UCSD-AML1 (cell line): ENCODE results near the gene APBB1IP.

ENCODE experiments used
- DNase-seq: peaks from one replicate; lab custom pipeline; 2025; ENCODE audit not compliant: unreplicated experiment; lab: John Stamatoyannopoulos, UW

Gene APBB1IP

DNA sequence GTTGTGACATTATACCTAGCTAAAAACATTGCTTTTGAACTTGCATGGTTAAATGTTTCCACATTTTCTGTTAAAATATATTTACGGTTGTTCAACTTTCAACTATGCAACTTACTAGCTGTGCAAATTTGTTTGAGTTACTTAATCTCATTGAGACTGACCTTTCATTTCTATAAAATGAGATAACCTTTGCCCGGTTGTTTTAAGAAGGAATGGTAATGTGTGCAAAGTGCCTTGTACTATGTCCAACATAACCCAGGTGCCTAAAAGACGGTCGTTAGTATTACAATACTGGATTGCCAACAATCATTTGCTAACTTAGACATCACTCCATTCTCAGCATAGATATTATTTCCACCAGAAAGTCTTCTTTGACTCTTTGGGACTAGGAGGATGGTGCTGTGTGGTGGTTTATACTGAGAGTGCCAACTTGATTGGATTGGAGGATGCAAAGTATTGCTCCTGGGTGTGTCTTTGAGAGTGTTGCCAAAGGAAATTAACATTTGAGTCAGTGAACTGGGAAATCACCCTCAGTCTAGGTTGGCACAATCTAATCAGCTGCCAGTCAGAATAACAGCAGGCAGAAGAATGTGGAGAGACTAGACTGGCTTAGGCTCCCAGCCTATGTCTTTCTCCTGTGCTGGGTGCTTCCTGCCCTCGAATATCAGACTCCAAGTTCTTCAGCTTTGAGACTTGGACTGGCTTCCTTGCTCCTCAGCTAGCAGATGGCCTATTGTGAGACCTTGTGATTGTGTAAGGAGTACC is 174.2 kb downstream of the APBB1IP start:
- DNase-seq, result no peak
